ENCODE data around the gene NEUROG2.
"Not testable (repeated sequence)": the region's sequence is repeated elsewhere in the genome, so short reads cannot be mapped to it uniquely, and the experiment has no call there.

Gene NEUROG2

GRCh38 chr4:112520598-112521122 is 4.7 kb upstream of the NEUROG2 start:
- no peak for DNase-seq

GRCh38 chr4:112519689-112520597 is 4.0 kb upstream of the NEUROG2 start:
- DNase-seq: no peak

GRCh38 chr4:112518675-112519074 is 2.7 kb upstream of the NEUROG2 start:
- no peak for DNase-seq

- DNase-seq: no peak
Observed at GRCh38 chr4:112517911-112518310, 1.9 kb upstream of the NEUROG2 start.

- no peak for DNase-seq
Observed at GRCh38 chr4:112517067-112517634, 1.2 kb upstream of the NEUROG2 start.

- no peak for DNase-seq
Observed at GRCh38 chr4:112516471-112517066, 589 bp upstream of the NEUROG2 start.

GRCh38 chr4:112515198-112516065 is 548 bp downstream of the NEUROG2 start:
- no peak for DNase-seq

- no peak for DNase-seq
Observed at GRCh38 chr4:112514647-112515197, 1.3 kb downstream of the NEUROG2 start.

- DNase-seq: no peak
Observed at GRCh38 chr4:112513971-112514646, 1.9 kb downstream of the NEUROG2 start.

- DNase-seq: no peak
Observed at GRCh38 chr4:112511803-112512118, 4.2 kb downstream of the NEUROG2 start.

GRCh38 chr4:112511093-112511802 is 4.7 kb downstream of the NEUROG2 start:
- no peak for DNase-seq

GRCh38 chr4:112510291-112511092 is 5.5 kb downstream of the NEUROG2 start:
- DNase-seq: no peak

GRCh38 chr4:112509243-112510141 is 6.5 kb downstream of the NEUROG2 start:
- no peak for DNase-seq

- DNase-seq: no peak
Observed at GRCh38 chr4:112508356-112508755, 7.6 kb downstream of the NEUROG2 start.

- DNase-seq: no peak
Observed at GRCh38 chr4:112504807-112505206, 11.2 kb downstream of the NEUROG2 start.

- no peak for DNase-seq
Observed at GRCh38 chr4:112502871-112503270, 13.1 kb downstream of the NEUROG2 start.

GRCh38 chr4:112492321-112492720 is 23.7 kb downstream of the NEUROG2 start:
- no peak for DNase-seq

- not testable (repeated sequence) for DNase-seq
Observed at GRCh38 chr4:112490808-112491207, 25.2 kb downstream of the NEUROG2 start.

- DNase-seq: no peak
Observed at GRCh38 chr4:112485930-112486329, 30.1 kb downstream of the NEUROG2 start.
